HepG2 (cell line): ENCODE results near the gene TULP3. TPM values are rescaled to one million over a fixed set of nuclear protein-coding genes. Genes with fewer than 3 reads are reported as not detected.

Source experiments
- CREB1 ChIP-seq, 2 experiments: fragments of 450-650 bp in 1 of 2; IDR thresholded peaks; 2 replicates each; pipeline ENCODE4 v1.6.1; 2016 to 2017; ENCODE audit warnings: control low read depth in 1 of 2, mild to moderate bottlenecking in 1 of 2, missing compliant biosample characterization in 1 of 2, missing genetic modification characterization in 1 of 2
- CTCF ChIP-seq: sonication (generic); formaldehyde crosslinking; IDR thresholded peaks from 2 replicates; pipeline ENCODE4 v1.5.0; 2020; ENCODE audit warnings: mild to moderate bottlenecking, missing genetic modification reagents, moderate library complexity
- DBP ChIP-seq: sonication (generic); formaldehyde crosslinking; IDR thresholded peaks from 2 replicates; pipeline ENCODE4 v1.4.0; 2020; ENCODE audit warnings: missing genetic modification reagents; ENCODE audit errors: not compliant biosample characterization
- DNMT1 ChIP-seq: sonication (generic); formaldehyde crosslinking; IDR thresholded peaks from 2 replicates; pipeline ENCODE4 v1.5.1; 2020; ENCODE audit warnings: mild to moderate bottlenecking, missing genetic modification reagents
- FIP1L1 ChIP-seq: fragments of 200-400 bp; formaldehyde crosslinking; IDR thresholded peaks from 2 replicates; pipeline ENCODE4 v1.6.1; 2018; ENCODE audit warnings: low read depth, mild to moderate bottlenecking, low read length, moderate library complexity, borderline replicate concordance; ENCODE audit not compliant: insufficient read depth
- HOXA5 ChIP-seq: sonication (generic); formaldehyde crosslinking; IDR thresholded peaks from 2 replicates; pipeline ENCODE4 v1.4.0; 2020; ENCODE audit warnings: missing genetic modification reagents
- NFRKB ChIP-seq: fragments of 450-650 bp; IDR thresholded peaks from 2 replicates; pipeline ENCODE4 v1.6.1; 2017
- PHF8 ChIP-seq: sonication (generic); formaldehyde crosslinking; IDR thresholded peaks from 2 replicates; pipeline ENCODE4 v1.5.0; 2020; ENCODE audit warnings: missing genetic modification reagents
- RORA ChIP-seq: sonication (generic); formaldehyde crosslinking; IDR thresholded peaks from 2 replicates; pipeline ENCODE4 v1.5.0; 2020; ENCODE audit warnings: mild to moderate bottlenecking, missing genetic modification reagents, moderate library complexity
- SP4 ChIP-seq: sonication (generic); formaldehyde crosslinking; IDR thresholded peaks from 2 replicates; pipeline ENCODE4 v1.8.1; 2023; ENCODE audit warnings: mild to moderate bottlenecking, missing genetic modification reagents
- YEATS2 ChIP-seq: sonication (generic); formaldehyde crosslinking; IDR thresholded peaks from 2 replicates; pipeline ENCODE4 v1.4.0; 2020; ENCODE audit warnings: missing genetic modification reagents, borderline replicate concordance
- ZIK1 ChIP-seq: sonication (generic); formaldehyde crosslinking; IDR thresholded peaks from 2 replicates; pipeline ENCODE4 v1.5.0; 2020; ENCODE audit warnings: mild to moderate bottlenecking, low read depth, missing genetic modification reagents, borderline replicate concordance
- ZNF224 ChIP-seq: sonication (generic); formaldehyde crosslinking; IDR thresholded peaks from 2 replicates; pipeline ENCODE4 v1.5.0; 2020; ENCODE audit warnings: mild to moderate bottlenecking, missing genetic modification reagents
- ZNF282 ChIP-seq: fragments of 450-650 bp; IDR thresholded peaks from 2 replicates; pipeline ENCODE4 v1.6.1; 2018; ENCODE audit not compliant: partially characterized antibody
- ZNF607 ChIP-seq: sonication (generic); formaldehyde crosslinking; IDR thresholded peaks from 2 replicates; pipeline ENCODE4 v1.5.1; 2020; ENCODE audit warnings: missing genetic modification reagents, mild to moderate bottlenecking, borderline replicate concordance
- ZNF609 ChIP-seq: sonication (generic); formaldehyde crosslinking; IDR thresholded peaks from 2 replicates; pipeline ENCODE4 v1.4.0; 2020; ENCODE audit warnings: mild to moderate bottlenecking, missing genetic modification reagents, borderline replicate concordance
- ZNF770 ChIP-seq: sonication (generic); formaldehyde crosslinking; IDR thresholded peaks from 2 replicates; pipeline ENCODE4 v1.5.0; 2020; ENCODE audit warnings: mild to moderate bottlenecking, missing genetic modification reagents
- ZNF839 ChIP-seq: sonication (generic); formaldehyde crosslinking; IDR thresholded peaks from 2 replicates; pipeline ENCODE4 v1.4.0; 2020; ENCODE audit warnings: missing genetic modification reagents, mild to moderate bottlenecking, borderline replicate concordance
- polyA plus RNA-seq, 8 experiments: library from polyadenylated mRNA; depleted of rRNA in 3 of 8; stranded (reverse) in 7 of 8; unstranded in 1 of 8; fragments of >200 nt; fragmentation: Illumina TruSeq in 4 of 8; extraction: Trizol in 4 of 8; gene quantifications; 2 replicates each; pipeline versions ENCODE4 v1.2.1 to v1.2.3, GENCODE V29; 2011 to 2016; ENCODE audit warnings: low read depth in 4 of 8, missing spikeins in 1 of 8, mixed read lengths in 1 of 8; ENCODE audit not compliant: insufficient read depth in 1 of 8
- total RNA-seq, 5 experiments: library from RNA; depleted of rRNA; stranded (reverse); fragments of >200 nt; fragmentation: Illumina TruSeq; extraction: Trizol; gene quantifications; 2 replicates each; pipeline ENCODE4 v1.2.3, GENCODE V29; 2016; ENCODE audit warnings: low read depth in 1 of 5

The TULP3 gene
- total and polyA plus RNA-seq, 2 of the 13 experiments (the other 11 are each of a cell fraction or from before 2014, with no cell fraction given), result 11.2 to 13.2 TPM

GRCh38 chr12:2963154-2963759 is 72.6 kb downstream of the TULP3 start (continued):
- TF ChIP-seq ZNF770 (CRISPR knock-in tag) (no peak), SP4 (CRISPR knock-in tag) (no peak), YEATS2 (CRISPR knock-in tag) (0 out of 2 replicates have a peak, but pooled peaks have one; percentile 22), ZNF224 (CRISPR knock-in tag) (no peak), RORA (CRISPR knock-in tag) (no peak), ZNF282 (no peak), CREB1 (IDR thresholded peaks at IDR 0.05) (no peak), CREB1 (CRISPR knock-in tag; IDR thresholded peaks at IDR 0.05) (peak; percentile 55; the same call in 1 of the 2 replicates), CTCF (CRISPR knock-in tag) (no peak; the same call in 1 of the 2 replicates), DNMT1 (no peak), NFRKB (no peak), FIP1L1 (no peak), ZNF839 (CRISPR knock-in tag) (no peak), HOXA5 (CRISPR knock-in tag) (no peak), ZNF609 (peak; percentile 13; the same call in 1 of the 2 replicates), ZNF607 (CRISPR knock-in tag) (0 out of 2 replicates have a peak, but pooled peaks have one; percentile 36), ZIK1 (CRISPR knock-in tag) (0 out of 2 replicates have a peak, but pooled peaks have one; percentile 26), PHF8 (CRISPR knock-in tag) (no peak), DBP (CRISPR knock-in tag) (no peak)
